GF-D8 (cell line): ENCODE results near the gene SAXO2.
"Not testable (repeated sequence)": the region's sequence is repeated elsewhere in the genome, so short reads cannot be mapped to it uniquely, and the experiment has no call there.

Source experiments
- DNase-seq: peaks from one replicate; lab custom pipeline; 2025; lab: John Stamatoyannopoulos, UW

The SAXO2 gene, protein sequence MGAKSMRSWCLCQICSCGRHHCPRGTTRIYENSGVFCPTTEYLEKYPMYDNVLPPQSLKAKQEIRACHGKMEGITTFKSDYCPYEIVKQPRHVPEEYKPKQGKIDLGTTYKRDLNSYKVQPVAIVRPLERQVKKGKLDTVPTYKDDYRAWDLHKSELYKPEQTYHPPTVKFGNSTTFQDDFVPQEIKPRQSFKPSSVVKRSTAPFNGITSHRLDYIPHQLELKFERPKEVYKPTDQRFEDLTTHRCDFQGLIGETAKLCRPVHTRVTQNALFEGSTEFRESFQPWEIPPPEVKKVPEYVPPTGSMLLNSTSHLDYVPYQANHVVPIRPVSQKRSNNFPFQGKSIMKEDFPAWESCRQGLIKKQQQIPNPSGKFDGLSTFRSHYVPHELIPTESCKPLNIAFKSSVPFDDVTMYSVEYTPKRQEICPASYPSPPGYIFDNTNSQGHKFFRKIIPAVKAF

DNA sequence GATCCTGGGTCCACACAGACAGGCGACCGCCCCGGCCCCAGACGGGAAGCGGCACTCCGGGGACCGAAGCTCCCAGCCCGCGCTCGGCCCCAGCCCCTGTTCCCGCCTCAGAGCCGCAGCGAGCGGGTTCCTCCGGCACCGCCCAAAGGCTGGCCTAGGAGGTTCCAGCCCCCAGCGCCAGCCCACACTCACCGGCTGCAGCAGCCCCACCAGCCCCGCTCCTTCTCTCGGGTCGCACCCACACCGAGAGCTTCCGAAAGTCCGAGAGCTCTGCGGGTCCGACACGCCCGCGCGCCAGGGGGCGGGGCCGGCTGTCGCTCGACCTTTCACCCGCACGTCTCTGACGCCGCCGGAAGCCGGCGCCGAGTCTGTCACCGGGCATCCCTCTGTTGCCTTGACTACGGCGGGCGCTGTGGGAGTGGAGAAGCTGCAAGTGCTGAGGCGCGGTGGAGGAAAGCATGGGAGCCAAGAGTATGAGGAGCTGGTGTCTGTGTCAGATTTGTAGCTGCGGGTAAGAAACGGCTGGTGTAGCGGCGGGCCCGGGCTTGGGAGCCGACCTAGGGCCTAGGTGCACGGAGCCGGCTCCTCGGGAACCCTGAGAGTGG, at the start of gene SAXO2, which contains the start of gene EFL1:
TSS of gene SAXO2 (plus strand) at position 397 of the 605 bp plus-strand sequence. CDS start at position 459, 62 bp downstream.
TSS of gene EFL1 (minus strand) at position 313 of the 605 bp plus-strand sequence. CDS start 956 bp downstream, outside the sequence.
- peak; percentile 44 for DNase-seq

DNA sequence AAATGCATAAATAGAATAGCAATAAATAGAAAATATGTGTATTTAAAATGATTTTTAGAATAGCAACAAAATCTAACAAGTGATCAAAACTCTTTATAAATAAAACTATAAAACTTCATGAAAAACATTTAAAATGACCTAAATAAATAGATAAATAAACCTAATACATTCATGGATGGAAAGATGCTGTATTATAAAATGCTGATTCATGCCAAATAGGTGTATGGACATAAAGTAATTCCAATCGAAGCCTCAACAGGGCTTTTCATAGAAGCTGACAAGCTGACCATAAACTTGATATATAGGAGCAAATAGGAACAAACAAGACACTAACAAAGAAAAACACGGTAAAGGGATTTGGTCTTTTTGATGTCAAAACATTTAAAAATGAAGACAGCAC, 46.5 kb upstream of the SAXO2 start:
- not testable (repeated sequence) for DNase-seq

DNA sequence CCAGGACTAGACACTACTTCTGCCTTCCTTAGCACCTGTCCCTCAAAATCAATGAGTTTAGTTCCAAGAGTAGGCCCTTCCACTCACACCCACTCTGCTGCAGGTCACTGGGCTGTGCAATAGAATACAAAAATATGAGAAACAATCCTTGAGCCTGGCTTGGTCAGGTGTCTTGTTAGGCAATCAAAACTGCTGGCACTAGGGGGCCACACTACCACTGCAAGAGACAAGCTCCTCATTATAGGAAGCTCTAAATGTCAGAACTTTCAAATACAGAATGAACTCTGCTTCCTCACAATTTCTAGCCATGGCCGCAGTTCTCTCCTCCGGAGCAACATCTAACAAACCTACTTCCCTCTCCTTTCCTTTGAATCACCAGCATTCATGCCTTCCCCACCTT, 41.1 kb upstream of the SAXO2 start:
- DNase-seq = not testable (repeated sequence)

DNA sequence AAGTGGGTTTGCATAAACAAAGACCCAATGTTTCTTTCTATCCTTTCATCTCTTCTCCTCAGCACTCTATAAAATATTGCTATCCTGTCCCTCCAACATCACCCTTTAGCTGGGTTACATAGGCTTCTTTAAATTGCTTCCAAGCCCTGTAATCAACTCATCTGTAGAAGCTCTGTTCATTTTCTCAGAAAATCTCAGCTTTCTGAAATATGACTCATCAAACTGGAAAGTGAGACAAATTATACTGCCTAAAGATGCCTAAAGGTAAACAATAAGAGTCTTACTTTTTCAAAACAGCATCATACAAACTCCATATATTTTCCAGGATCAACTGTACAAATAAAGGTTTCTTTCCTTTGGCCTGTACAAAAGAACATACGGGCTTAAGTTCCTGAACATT, 33.9 kb upstream of the SAXO2 start:
- DNase-seq = no peak

GRCh38 chr15:82231233-82231632, 31.4 kb upstream of the SAXO2 start:
- no peak for DNase-seq

- DNase-seq = no peak
These were observed 30.8 kb upstream of the SAXO2 start for GRCh38 chr15:82231842-82232241.

- DNase-seq = not testable (repeated sequence)
These were observed 24.6 kb upstream of the SAXO2 start for GRCh38 chr15:82237944-82238534.

DNA sequence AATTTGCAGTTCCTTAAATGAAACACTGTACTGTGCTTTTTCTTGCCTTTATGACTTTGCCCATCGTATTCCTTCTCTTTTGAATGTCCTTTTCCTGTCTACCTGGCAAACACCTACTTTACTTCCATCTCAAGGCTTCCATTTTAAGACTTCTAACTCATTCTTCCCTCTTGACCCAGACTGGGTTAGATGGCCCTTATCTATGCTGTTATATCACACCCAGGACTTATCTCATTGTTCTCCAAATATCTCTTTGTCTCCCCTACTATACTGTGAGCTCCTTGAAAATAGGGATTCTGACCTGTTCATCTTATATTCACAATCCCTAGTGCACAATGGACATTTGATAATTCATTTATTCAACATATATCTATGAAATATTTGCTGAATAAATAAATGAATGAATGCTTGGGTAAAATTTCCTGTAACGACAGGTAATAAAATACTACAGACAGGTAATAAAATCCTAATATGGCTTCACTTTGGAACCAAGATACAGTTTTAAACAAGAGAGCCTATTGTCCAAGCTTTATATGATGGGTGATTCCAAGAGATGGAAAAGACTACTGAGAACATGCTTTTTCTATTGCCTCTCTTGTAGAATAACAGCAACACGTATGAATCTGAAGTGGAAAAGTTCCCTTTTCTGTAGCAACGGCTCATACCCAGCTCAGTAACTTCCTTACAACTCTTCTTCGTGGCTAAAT, 22.8 kb upstream of the SAXO2 start:
- no peak for DNase-seq

DNA sequence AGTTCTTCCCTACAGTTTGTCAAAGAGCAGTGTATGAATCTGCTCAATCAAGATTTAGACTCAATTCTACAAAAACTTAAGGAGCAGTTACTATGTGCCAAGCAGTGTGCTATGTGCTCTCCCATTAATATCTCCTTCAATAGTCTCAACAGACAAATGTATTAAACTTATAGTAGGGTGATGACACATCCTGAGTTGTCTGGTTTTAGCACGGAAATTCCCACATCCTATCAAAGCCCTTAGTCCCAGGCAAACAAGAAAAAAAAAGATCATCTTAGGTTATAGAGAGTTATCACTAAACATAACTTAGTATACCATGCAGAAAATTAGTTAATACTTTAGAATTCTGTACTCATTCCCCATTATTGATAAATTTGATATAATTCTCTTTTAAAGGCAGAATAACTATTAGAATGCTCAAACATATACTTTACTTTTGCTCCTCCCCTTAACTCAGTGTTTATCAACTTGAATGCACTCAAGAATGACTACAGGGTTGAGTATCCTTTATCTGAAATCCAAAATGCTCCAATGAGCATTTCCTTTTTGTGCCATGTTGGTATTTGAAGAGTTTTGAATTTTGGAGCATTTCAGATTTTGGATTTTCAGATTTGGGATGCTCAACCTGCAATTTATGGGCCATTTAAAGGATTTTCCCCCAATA, 20.6 kb upstream of the SAXO2 start:
- not testable (repeated sequence) for DNase-seq

- DNase-seq = not testable (repeated sequence)
These were observed 19.0 kb upstream of the SAXO2 start for GRCh38 chr15:82243644-82244043.

DNA sequence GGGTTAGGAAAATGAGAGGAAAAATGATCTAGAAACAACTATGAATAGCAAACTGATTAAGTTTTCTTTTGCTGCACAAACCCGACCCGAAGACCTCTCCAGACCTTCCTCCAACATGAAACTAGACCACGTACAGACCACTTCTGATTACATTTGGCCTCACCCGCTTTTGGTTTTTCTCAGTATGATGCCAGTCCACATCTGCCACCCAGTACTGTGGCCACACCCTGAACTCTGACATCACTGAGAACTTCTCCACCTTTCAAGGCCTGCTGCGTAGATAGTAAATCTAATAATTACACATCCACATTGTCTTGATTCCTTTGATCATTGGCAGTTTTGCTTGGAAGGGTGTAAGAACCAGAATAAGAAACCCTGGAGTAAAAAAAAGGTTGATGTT, 16.7 kb upstream of the SAXO2 start:
- DNase-seq = not testable (repeated sequence)

DNA sequence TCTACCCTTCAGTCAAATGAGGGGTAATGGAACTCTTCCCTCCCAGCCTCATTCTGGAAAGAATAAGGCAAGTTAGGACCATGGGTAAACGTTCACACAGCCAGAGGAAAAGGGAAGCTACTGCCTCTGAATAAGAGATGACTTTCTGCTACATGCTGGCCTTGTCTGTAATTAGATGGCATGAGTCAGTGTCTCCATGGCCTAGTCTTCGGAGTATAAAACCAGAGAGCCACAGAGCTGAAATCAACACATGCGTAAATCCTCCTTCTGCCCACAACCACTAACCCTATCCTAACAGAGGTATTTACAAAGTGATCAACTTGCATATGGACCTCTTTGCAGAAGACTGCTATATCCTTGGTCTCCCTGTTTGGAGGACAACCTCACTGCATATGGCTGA, 14.4 kb upstream of the SAXO2 start:
- DNase-seq = not testable (repeated sequence)

DNA sequence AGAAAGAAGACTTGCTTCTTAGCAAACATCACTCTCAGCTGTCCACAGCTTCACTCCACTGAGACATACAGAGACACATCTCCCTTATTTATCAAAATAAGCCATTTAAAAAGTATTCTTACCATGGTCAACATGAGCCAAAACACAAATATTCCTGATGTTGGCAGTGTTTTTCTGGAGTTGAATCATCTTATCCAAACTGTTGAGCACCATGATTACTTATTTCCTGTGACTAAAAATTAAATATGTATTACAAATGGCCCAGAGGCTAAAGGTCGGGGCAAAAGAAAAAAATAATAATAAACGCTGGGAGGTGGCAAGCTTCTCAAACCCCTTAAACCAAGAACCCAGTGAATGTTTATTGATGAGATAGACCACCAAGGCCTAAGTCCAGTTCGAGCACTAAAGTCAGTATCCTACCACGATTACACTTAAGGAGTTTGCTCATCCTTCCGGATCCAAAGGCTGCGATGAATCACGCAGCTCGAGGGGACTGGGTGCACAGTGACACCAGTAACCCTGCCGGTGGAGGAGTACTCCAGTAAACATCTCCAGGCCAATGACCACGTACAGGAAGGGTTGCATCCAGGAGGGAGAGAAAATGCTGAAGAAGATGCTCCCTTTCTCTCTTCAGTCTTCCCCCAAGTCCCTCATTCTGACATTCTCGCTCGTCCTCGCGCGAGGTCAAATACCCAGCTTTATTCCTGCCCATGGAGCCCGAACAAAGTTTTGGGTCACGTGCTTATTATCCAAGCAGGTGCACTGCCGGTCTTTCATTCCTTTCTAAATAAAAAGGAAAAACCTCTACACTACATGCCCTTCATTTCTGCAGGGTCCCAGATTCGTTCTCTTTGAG, 824 bp upstream of the SAXO2 start:
- DNase-seq = not testable (repeated sequence)

- no peak for DNase-seq
These were observed 732 bp downstream of the SAXO2 start for GRCh38 chr15:82263350-82263749.

DNA sequence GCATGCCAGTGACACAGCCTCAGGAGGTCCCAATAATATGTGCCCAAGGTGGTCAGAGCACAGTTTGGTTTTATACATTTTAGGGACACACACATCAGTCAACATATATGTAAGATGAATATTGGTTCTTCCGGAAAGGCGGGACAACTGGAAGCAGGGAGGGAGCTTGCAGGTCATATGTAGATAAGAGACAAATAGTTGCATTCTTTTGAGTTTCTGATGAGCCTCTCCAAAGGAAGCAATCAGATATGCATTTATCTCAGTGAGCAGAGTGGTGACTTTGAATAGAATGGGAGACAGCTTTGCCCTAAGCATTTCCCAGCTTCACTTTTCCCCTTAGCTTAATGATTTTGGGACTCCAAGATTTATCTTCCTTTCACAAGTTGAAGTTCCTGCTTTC, 4.5 kb downstream of the SAXO2 start:
- DNase-seq = not testable (repeated sequence)

DNA sequence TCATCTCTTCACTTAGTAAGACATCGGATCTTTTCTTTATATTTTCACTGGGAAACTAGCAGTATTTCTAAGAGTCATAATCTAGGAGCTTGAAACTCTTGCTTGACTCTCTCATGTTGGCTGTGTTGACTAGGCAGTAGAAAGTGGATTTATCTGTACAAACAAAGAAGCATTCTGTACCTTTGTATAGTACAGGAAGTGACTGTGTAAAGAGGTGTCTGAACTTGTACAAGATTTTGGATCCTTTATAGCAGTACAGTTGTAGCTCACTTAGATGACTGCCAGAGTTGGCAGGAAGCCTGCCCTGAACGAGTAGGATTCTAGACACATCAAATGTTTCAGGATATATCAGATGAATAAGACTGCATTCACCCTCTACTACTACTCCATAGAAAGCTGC, 5.8 kb downstream of the SAXO2 start:
- not testable (repeated sequence) for DNase-seq

DNA sequence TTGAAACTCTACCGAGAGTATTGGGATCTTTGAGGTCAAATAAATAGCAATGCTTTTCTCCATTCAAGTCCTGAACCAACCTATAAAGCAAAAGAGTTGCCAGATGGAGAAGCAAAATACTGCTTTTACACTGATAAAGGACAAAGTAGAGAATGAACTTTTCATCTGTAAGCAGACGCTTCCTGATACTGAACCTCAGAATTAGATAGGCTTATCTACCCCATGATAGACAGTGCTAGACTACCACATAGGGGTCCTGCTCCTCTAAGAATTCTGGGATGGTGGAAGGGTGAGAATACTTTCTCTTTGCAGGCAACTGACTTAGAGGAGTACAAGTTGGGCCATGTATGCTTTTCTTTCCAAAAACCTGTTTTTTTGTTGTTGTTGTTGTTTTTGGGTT, 9.5 kb downstream of the SAXO2 start:
- DNase-seq = no peak

- no peak for DNase-seq
These were observed 12.8 kb downstream of the SAXO2 start for GRCh38 chr15:82275410-82275809.

GRCh38 chr15:82281276-82281675, 18.7 kb downstream of the SAXO2 start:
- not testable (repeated sequence) for DNase-seq

DNA sequence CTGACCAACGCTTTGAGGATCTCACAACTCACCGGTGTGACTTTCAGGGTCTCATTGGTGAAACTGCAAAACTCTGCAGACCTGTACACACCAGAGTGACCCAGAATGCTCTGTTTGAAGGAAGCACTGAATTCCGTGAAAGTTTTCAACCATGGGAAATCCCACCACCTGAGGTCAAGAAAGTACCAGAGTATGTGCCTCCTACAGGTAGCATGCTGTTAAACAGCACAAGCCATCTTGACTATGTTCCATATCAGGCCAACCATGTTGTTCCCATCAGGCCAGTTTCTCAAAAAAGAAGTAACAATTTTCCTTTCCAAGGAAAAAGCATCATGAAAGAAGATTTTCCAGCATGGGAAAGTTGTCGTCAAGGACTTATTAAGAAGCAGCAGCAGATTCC, 19.8 kb downstream of the SAXO2 start:
- not testable (repeated sequence) for DNase-seq

DNA sequence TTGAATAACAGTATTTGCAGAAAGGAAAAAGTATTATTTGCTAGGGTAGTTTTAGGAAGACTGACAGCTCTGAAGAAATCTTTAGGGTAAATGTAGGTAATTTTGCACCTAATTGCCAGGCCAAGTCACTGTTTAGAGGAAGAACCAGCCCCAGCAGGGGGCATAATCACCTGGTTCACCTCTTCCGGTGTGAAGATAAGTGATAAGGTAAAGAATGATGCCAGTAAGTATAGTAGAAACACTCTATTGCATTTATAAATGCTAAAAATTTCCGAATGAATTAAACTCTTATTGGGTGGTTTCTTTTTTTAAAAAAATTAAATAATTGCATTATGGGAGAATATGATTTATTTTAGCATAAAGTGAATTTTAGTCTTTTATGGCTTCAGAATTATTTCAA, 21.8 kb downstream of the SAXO2 start:
- DNase-seq = not testable (repeated sequence)
